HG03103 (cell line): ENCODE measurements around the gene HTT.

Source experiments
- ATAC-seq: cut with Tn5 transposase; IDR thresholded peaks from one replicate; pipeline ENCODE4 v1.9.1; 2021; ENCODE audit warnings: low read depth; ENCODE audit not compliant: unreplicated experiment

HTT gene

DNA sequence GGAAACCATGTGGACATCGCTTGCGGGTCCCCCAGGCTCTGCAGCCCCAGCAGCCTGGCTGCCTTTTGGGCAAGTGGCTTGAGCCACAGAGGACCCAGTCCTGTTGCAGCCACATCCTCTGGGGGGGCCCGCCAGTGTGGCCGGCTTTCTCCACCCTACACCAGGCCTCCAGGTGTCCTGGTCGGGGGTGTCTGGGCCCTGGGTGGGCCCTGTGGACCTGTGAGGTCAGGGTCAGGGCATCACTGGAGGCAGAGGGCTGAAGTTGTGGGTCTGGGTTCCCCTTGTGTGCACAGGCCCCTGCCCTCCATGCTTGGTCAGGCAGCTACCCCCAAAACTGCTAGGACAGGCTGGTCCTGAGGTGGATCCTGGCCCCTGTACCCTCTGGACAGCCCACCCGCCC, 171.2 kb downstream of the HTT start:
- ATAC-seq: no peak

DNA sequence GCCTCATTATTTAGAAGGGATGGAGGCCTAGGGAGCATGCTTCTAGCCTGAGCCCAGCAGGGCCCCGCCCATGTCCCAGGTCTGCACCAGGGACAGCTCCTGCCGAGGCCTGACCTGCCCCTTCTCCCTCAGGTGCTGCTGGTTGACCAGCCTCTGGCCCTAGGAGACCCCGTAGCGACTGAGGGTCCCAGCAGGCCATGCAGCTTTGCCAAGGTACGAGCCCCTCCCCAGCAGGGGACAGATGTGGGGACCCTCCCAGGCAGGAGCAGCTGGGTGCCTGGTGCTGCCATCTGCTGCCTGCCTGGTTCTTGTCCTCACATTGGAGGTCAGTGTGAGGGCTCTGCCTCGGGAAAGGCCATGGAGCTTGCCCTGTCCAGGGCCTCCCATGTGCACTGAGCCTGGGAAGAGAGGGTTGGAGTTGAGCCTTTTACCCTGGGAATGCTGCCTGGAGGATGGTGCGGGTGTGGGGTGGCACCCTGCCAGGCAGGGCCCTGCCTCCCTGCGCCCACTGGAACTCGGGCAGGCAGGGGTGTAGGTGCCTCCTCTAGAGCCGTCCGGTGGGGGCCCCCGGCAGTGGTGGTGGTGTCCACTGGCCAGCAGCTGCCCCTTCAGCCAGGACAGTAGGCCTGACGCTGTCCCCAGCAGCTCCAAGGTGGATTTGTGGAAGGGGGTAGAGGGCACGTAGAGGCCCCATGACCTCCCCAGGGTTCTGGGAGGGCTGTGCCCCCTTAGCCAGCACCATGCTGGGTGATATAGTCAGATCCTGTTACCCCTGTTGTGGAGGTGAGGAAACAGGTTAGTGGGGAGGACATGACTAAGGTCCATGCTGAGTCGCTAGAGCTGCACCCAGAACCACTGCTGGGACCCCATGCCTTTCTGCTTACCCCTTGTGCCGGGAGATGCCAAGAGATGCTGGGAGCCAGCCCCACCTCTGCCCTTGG, 172.2 kb downstream of the HTT start:
- ATAC-seq: no peak

DNA sequence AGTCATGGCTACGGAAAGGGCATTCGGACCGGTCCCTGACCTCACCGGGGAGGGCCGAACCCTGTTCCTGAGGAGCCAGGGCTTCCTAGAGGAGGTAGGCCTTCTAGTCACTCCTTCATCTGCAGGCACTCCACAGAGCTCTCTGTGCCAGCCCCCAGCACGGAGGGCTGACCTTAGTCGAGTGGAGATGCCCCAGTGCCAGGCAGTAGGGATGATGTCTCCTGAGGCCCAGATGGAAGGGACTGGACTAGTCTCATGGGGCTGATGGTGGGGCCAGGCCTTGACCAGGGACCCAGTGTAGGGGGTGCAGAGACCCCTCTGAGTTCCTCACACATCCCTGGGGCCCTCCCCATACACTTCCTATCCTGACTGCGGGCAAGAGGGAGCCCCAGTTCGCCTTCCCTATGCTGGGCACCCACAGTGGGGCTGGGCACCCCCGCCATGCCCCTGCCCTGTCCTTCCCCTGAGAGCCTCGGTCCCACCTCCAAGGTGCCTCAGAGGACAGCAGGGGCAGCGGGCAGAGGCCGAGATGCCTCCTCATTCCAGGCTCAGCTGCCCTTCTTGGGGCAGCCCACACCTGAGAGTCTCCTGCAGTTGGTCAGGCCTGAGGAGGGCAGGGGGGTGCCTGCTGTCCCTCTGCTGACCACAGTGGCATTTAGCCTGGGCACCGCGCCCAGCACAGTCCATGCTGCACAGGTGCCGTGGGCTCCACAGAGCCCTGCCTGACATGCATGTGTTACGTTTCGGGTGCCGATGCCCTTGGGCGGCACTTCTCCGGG, 173.1 kb downstream of the HTT start:
- ATAC-seq: no peak

DNA sequence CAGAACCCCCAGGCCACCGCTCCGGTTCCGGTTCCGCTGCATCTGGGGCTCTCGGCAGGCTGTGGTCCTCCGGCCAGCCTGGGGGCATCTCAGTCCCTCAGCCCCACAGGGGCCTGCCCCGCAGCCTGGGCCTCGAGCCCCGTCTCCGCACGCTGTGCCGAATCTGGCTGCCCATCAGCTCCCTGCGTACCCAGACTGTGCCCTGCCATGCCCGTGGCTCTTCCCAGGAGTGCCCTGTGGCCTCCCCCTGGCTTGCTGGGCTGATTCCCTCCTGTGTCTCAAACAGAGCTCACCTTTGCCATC, 173.6 kb downstream of the HTT start:
- no peak for ATAC-seq

DNA sequence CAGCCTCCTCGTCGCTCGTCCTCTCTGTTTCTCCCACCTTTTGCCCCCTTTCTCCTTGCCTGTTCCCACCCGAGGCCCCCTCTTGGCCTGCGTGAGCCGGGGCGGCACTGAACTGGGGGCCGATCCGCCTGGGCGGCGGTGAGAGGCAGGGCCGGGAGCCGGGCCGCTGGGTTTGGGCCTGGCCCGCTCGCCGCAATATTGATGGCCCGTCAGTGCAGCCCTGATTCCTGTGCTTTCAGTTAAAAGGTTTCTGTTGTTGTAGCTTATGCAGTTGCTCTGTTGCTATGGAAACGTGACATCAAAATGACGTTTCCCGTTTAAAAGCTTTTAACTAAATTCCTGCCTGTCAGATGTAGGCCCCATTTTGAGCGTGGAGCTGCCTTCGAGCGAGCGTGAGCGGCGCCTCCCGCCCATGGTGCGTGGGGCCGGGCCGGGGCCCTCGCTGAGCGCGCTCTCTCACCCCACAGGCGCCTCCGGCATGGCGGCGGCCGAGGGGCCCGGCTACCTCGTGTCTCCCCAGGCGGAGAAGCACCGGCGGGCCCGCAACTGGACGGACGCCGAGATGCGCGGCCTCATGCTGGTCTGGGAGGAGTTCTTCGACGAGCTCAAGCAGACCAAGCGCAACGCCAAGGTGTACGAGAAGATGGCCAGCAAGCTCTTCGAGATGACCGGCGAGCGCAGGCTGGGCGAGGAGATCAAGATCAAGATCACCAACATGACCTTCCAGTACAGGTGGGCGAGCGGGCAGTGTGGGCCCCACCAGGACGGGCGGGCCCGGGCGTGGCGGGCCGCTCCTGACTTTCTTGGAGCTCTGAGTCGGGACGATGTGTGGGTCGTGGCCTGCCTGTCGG, 174.6 kb downstream of the HTT start, which contains the start of gene MSANTD1:
Gene MSANTD1 (plus strand): TSS at position 349 of the 851 bp plus-strand sequence. CDS start 64 bp downstream, at position 413.
- no peak for ATAC-seq

DNA sequence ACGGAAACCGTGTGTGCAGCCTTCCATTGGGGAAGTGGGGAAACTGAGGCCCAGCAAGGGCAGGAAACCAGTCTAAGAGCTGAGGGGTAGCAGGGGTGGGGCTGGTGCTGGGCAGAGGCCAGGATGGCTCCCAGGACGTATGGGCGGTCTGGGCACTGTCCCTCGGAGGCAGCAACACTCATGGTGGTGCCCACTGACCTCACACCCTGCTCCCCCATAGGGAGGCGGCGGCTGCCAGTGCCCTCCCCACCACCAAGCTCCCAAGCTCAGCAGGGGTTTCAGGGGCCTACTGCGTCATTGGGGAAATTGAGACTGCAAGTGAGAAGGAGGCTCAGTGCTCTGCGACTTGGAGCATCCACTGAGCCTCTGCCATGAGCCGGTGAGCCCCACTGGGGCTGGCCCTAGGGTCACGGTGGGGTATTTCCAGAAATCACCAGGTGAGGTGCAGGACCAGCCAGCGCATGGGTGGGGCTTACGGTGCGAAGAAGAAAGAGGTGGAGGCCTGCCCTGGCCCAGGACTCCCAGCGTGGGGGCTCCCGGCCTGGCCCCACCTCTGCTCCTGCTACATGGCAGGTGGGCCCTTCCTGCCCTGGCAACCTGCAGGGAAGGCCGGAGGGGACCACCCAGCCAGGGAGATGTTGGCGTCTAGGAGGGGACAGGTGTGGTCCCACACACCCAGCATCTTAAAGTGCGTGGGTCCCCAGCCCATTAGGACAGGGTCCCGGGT, 175.4 kb downstream of the HTT start:
- no peak for ATAC-seq

DNA sequence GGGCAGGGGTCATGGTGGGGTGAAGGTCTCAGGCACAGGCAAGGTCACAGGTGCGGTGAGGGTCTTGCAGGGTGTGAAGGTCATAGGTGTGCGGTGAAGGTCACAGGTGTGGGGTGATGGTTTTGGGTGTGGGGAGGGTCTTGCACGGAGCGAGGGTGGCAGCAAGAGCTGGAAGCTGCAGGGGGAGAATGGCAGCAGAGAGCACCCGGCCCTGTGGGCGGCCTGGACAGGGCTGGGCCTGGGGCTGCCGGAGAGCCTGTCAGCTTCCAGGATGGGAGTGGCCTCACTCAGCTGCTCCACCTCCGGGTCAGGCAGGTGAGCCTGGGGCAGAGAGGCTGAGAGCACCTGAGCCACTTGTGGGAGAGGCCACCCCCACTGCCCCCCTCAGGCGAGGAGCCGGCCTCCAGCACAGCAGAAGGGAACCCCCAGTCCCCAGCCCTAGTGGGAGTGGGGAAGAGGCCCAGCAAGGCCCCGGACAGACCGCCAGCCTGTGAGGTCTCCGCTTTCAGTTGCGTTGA, 176.0 kb downstream of the HTT start:
- ATAC-seq: no peak

DNA sequence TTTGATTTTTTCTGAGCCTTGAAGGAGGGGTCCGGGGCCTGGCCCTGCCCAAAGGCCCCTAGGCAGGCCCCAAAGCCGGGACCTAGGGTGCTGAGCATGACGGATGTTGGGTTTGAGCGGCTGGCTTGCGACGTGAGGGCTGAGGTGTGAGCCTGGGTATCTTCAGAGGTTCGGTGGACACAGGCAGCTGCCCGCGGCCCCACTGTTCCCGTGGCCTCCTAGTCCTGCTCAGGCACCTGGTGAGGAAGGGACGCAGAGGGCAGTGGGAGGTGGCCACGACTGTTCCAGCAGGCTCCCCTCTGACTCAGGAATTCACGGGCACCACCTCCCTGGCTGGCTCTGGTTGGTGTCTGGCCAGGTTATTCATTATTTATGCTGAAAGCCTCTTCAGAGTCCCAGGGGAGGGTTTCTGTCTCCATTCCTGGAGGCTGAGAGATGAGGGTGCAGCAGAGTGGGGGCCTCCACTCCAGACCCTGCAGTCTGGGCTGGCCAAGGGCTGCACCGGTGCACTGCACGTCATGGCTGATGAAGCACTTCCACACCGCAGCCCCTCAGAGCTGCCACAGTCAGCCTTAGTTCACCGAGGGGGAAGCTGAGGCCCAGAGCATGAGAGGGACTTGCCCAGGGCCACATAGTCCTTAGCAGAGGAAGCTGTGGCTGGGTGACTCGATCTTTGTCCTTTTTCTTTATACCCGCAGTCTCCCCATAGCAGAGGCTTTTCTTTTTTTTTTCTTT, 176.6 kb downstream of the HTT start:
- no peak for ATAC-seq

DNA sequence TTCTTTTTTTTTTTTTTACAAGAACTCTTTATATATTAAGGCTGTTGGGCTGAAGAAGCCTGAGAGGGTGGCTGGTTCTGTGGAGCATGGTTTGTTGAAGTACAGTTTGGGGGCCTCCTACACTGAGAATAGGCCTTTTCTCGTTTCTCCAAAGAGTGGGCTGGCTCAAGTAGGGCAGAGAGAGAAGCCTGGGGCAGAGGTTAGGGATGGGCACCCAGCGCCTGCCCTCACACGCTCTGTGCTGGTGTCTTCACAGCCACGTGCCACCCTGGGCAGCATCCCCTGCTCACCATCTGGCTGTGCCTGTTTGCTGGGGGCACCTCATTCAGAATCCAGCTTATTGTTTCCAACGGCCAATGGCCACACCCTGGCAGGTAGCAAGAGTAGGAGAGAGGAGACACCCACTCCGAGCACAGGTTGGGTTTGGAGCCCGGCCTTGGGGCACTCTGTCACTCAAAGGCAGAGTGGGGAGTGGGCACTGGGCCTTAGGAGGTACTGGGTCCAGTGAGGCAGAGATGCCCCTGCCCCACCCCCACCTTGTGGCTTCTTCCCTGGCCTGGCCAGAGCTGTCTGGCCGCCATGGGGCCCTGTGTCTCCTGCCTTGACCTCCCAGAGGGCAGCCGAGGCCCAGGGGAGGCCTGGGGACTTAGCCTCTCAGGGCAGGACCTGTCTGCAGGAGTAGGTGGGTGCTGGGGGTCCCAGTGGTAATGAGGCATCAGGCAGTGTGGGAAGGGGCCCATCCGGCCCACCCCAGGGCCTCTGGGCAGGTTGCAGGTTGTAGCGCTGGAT, 177.4 kb downstream of the HTT start:
- ATAC-seq: no peak

DNA sequence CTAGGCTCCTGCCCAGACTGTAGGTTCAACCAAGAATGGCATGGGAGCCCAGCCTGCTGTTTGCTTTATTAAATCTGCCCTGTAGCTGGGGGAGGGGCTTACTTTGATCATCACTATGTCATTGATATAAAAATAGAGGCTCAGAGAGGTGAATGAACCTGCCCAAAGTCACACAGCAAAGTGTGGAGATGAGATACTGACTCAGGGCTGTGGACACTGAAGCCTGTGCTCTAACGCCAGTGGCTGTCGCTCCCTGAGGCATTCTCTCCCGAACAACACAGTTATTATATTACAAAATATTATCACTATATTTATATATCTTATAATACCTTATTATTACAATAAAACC, 178.0 kb downstream of the HTT start:
- ATAC-seq: no peak

DNA sequence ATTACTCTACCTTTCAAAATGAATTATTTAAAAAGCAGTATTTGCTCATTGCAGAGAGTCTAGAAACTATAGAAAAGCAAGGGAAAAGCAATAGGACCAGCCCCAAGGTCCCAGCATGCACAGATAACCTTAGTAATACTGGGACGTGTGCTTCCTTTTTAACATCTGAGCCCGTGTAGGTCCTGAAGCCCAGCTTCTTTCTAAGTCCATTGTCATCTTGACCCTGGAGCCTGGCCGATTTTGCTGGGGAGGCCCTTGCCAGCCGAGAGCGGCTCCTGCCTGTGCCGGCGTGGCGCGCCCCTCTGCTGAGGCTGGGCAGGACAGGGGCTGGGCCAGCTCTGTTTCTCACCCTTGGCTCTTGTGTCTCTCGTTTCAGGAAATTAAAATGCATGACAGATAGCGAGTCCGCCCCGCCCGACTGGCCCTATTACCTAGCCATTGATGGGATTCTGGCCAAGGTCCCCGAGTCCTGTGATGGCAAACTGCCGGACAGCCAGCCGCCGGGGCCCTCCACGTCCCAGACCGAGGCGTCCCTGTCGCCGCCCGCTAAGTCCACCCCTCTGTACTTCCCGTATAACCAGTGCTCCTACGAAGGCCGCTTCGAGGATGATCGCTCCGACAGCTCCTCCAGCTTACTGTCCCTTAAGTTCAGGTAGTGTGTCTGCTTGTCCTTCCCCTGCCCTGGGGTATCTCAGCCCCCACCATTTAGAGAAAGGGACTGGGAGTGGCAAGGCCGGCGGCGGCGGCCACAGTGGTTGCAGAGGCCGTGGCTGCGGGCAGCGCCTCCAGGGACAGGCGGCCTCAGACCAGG, 178.6 kb downstream of the HTT start:
- no peak for ATAC-seq

DNA sequence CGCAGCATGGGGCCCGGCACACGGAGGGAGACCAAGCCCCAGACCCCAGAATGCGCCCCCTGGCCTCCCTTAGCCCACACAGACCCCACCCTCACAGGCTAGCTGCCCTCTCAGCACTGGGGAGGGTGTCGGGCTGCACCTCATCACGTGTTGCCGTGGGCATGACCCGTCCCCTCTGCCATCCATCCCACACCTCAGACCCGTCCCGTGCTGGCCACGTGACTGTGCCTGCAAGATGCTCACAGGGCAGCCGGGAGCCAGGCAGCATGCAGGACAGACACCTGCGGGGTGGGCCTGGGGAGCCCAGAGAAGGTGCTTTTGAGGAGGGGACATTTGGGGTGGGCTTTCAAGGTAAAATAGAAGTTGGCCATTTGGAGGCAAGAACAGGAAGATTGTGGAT, 179.3 kb downstream of the HTT start:
- ATAC-seq: no peak

DNA sequence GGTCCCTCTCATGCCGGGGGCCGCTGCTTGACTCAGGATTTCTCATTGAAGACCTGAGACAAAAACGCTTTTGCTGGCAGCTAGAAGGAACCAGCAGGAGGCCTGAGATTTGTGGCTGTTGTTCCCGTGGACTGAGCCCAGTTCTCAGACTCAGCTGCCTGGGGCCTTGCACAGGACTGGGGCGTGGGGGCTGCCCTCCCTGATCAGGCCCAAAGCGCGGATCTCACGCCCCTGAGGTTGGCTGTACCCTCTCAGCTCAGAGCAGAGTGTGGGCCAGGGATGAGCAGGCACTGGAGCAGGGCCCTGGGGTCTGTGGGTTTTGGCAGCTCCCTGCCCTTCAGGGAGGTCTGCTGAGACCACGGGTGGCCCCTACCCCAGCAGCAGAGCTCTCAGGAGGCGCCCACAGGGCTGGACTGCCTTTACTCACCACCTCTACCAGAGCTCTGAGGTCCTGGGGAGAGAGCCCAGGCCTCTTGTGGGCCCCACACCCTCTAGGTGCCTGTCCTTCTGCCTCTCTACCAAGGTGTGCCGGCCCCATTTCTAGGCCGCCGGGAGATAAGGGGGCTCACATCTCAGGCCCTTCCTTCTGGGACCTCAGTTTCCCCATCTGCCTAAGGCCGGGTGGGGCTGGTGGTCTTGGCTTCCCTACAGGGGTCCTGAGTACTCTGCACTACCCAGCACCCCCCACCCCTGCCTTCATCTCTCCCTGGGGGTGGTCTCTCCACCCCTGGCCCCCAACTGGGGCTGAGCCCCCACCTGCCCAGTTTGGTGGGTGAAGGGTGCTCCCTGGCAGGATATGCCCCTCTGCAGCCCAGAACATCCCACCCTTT, 180.0 kb downstream of the HTT start:
- ATAC-seq: no peak

DNA sequence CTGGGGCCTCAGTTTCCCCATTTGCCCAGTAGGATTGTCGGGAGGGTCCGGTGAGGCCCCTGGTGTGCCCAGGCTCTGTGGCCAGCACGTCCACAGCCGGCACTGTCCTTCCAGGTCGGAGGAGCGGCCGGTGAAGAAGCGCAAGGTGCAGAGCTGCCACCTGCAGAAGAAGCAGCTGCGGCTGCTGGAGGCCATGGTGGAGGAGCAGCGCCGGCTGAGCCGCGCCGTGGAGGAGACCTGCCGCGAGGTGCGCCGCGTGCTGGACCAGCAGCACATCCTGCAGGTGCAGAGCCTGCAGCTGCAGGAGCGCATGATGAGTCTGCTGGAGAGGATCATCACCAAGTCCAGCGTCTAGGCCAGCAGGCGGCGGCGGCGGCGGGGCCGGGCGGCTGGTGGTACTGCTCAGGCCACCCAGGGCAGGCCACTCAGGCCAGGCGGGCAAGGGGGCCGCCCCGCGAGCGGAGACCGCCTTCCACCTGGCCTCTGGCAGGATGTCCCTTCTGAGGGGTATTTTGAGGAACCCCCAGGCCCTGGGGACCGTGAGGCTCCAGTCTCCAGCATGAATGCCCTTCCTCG, 181.2 kb downstream of the HTT start:
- ATAC-seq: no peak

DNA sequence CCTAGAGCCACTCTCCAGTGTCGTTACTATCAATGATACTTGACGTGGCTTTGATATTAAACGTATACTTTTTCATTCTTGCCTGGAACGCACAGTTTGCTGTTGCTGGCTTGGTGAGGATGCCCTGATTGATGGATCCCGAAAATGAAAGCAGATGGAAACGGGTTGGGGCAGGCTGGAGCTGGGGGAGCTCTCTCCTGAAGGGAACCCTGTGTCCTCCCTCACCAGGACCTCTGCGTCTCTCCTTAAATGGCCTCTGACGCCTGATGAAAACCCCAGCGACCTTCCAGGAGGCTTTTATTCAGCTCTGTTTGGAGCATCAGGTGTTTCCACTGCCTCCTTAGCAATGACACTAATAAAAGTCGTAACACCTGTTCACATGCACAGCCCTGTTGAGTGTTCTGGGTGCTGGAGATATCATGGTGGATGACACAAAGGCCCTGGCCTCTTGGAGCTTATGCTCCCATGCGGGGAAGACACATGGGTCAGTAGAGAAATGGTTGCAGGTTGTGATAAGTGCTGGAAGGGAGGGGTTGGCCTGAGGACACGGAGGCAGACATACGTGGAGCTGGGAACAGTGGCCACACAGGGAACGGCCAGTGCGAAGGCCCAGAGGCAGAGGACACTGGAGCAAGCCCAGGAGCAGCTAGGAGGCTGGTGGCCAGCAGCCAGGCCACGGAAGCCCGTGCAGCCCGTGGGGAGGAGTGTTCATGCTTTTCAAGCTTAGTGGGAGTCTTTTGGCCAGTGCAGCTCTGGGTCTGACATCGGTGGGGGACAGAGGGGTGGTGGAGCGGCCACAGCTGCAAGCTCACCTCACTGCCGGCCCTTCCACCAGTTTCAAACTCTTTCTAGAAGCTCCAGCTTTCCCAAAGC, 182.0 kb downstream of the HTT start:
- ATAC-seq: no peak

DNA sequence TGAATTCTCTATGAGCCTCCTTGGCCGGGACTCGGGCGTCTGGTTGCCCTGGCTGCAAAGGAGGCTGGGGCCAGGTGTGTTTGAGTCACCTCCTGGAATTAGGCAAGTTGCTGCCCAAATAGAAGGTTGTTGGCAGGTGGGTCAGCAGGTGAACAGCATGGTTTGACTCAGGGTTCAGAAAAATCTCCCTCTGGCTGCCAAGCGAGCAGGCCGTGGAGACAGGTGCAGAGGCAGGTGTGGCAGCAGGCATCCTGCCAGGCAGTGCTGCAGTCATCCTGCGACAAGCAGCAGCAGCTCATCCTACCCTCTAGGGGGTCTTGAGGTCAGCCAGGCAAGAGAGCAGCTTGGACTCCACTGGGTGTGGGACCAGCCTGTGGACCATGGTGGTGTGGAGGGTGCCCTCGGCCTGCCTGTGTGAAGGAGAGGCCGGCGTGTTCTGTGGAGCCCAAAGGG, 182.6 kb downstream of the HTT start:
- no peak for ATAC-seq
